Endothelial cell (in vitro differentiated cells): ENCODE measurements around the gene PSMD5. TPM values are rescaled to one million over a fixed set of nuclear protein-coding genes. Genes with fewer than 3 reads are reported as not detected.

Experiments used
- DNase-seq: peaks from one replicate; pipeline ENCODE4 v3.0.0; 2021; ENCODE audit warnings: low spot score
- H3K27ac Mint-ChIP-seq: one replicate; pipeline ENCODE4 v1.8.0; 2021; ENCODE audit warnings: mixed read lengths, inconsistent platforms; ENCODE audit not compliant: unreplicated experiment
- H3K27me3 Mint-ChIP-seq: one replicate; pipeline ENCODE4 v1.8.0; 2021; ENCODE audit warnings: mild to moderate bottlenecking, moderate library complexity, mixed read lengths, inconsistent platforms; ENCODE audit not compliant: unreplicated experiment
- H3K36me3 Mint-ChIP-seq: one replicate; pipeline ENCODE4 v1.8.0; 2021; ENCODE audit warnings: mild to moderate bottlenecking, low read depth, mixed read lengths, inconsistent platforms; ENCODE audit not compliant: unreplicated experiment
- H3K4me1 Mint-ChIP-seq: one replicate; pipeline ENCODE4 v1.8.0; 2021; ENCODE audit warnings: mild to moderate bottlenecking, mixed read lengths, inconsistent platforms; ENCODE audit not compliant: unreplicated experiment
- H3K4me3 Mint-ChIP-seq: one replicate; pipeline ENCODE4 v1.8.0; 2021; ENCODE audit warnings: mild to moderate bottlenecking, mixed read lengths, inconsistent platforms; ENCODE audit not compliant: unreplicated experiment
- H3K9me3 Mint-ChIP-seq: one replicate; pipeline ENCODE4 v1.8.0; 2021; ENCODE audit warnings: mixed read lengths, inconsistent platforms; ENCODE audit not compliant: unreplicated experiment
- total RNA-seq: library from RNA; stranded (reverse); fragmentation: NEBNext Ultra II Directional; extraction: Animal tissue kit (Norgen Biotek cat#: 25700); gene quantifications from one replicate; pipeline ENCODE4 v1.2.1, GENCODE V29; 2021; ENCODE audit not compliant: unreplicated experiment
- TF ChIP-seq, protein P1 (sequence below): fragments of 200-600 bp; sonication (generic); IDR thresholded peaks from one replicate; pipeline ENCODE4 v1.5.0; 2021; ENCODE audit warnings: antibody characterized with exemption; ENCODE audit not compliant: unreplicated experiment

The PSMD5 gene
- total RNA-seq, 1 donor from 2014 or later: 42.9 TPM

DNA sequence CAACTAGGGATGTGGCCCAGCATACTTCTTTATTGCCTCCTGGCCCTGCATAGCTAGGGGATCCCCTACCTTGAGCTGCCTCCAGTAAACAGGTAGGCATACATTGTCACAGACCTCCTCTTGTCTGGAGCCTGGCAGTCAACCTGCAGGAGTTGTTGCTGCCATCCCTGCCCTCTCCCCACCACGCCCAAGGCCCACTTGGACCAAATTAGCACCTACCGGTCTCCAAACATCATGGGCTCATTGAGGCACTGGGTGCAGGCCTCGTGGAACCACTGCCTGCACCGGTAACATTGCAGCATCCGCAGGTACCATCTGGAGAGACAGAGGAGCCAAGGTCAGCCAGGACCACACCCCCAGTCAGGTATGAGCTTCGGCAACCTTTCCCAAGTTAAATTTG, 23.9 kb upstream of the PSMD5 start:
- Mint-ChIP-seq H3K9me3 (no peaks in the 10 kb centered on the region), H3K27me3 (peaks cover 3% of the 10 kb centered on the region), H3K36me3 (peaks cover 11% of the 10 kb centered on the region), H3K4me3 (no peak overlapping the region), H3K4me1 (no peaks in the 10 kb centered on the region), H3K27ac (no peak overlapping the region)
- TF ChIP-seq, protein P1, sequence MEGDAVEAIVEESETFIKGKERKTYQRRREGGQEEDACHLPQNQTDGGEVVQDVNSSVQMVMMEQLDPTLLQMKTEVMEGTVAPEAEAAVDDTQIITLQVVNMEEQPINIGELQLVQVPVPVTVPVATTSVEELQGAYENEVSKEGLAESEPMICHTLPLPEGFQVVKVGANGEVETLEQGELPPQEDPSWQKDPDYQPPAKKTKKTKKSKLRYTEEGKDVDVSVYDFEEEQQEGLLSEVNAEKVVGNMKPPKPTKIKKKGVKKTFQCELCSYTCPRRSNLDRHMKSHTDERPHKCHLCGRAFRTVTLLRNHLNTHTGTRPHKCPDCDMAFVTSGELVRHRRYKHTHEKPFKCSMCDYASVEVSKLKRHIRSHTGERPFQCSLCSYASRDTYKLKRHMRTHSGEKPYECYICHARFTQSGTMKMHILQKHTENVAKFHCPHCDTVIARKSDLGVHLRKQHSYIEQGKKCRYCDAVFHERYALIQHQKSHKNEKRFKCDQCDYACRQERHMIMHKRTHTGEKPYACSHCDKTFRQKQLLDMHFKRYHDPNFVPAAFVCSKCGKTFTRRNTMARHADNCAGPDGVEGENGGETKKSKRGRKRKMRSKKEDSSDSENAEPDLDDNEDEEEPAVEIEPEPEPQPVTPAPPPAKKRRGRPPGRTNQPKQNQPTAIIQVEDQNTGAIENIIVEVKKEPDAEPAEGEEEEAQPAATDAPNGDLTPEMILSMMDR: no peak
- DNase-seq: no peak

DNA sequence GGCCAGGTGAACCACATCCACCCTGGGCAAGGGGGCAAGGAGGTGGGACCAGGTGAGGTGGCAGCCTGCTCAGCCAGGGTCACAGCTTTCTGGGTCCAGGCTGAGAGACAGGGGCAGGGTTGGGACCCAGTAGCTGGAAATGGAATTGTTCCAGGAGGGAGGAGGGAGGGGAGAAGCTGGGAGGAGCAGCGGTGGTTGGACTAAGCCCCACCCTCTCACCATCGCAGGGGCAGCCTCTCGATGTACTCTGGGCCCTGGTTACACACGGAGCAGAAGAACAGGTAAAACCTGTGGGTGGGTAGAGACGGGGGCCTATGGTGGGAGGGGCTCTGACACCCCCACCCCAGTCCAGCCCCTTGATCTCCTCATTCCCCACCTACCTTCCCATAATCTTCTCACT, 23.1 kb upstream of the PSMD5 start:
- H3K4me3 Mint-ChIP-seq: no peak overlapping the region
- TF ChIP-seq, protein P1: no peak
- H3K9me3 Mint-ChIP-seq: no peaks in the 10 kb centered on the region
- no peaks in the 10 kb centered on the region for H3K4me1 Mint-ChIP-seq
- no peak overlapping the region for H3K27ac Mint-ChIP-seq
- peaks cover 3% of the 10 kb centered on the region for H3K27me3 Mint-ChIP-seq
- DNase-seq: no peak
- H3K36me3 Mint-ChIP-seq: peaks cover 7% of the 10 kb centered on the region

DNA sequence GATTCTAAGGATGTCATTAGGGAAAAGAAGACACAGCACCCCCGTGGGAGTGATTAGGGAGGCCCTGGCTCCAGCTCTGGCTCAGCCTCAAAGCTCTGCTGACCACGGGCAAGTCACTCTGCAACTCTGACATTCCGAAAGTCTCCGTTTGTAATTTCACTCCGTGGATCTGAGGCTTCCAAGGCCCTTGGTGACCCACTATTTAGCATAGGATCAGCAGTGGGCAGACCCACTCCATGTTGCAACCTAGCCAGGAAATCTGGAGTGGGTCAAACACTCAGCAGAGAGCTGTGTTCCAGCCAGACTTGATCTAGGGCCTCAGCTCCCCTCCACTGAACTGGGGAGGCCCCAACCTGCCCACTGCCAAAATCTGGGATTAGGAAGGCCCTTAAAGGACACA, 22.5 kb upstream of the PSMD5 start:
- no peak overlapping the region for H3K27ac Mint-ChIP-seq
- DNase-seq: no peak
- TF ChIP-seq, protein P1: no peak

DNA sequence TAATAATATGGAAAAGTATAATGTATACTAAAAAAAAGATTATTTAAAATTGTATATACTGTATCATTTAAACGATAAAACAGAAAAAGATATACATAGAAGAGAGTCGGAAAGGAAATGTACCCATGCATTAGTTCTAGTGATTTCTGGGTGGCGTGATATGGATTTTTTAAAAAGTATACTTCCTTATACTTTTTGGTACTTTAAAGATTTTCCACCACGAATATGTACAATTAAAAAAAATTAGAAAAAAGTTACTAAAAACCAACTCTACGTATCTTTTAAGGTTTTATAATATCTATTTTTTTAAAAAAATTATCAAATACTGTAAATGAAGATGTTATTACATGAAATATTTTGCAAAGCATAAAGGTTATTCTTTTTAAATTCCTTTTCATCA, 22.0 kb upstream of the PSMD5 start:
- H3K27ac Mint-ChIP-seq: no peak overlapping the region
- no peak overlapping the region for H3K4me3 Mint-ChIP-seq
- peaks cover 7% of the 10 kb centered on the region for H3K36me3 Mint-ChIP-seq
- no peak for DNase-seq
- peaks cover 5% of the 10 kb centered on the region for H3K27me3 Mint-ChIP-seq
- TF ChIP-seq, protein P1: no peak
- no peaks in the 10 kb centered on the region for H3K9me3 Mint-ChIP-seq
- no peaks in the 10 kb centered on the region for H3K4me1 Mint-ChIP-seq

More for the DNA sequence above, 22.5 kb upstream of the PSMD5 start:
- Mint-ChIP-seq H3K4me3 (no peak overlapping the region), H3K9me3 (no peaks in the 10 kb centered on the region), H3K36me3 (peaks cover 7% of the 10 kb centered on the region), H3K27me3 (peaks cover 3% of the 10 kb centered on the region), H3K4me1 (no peaks in the 10 kb centered on the region)

DNA sequence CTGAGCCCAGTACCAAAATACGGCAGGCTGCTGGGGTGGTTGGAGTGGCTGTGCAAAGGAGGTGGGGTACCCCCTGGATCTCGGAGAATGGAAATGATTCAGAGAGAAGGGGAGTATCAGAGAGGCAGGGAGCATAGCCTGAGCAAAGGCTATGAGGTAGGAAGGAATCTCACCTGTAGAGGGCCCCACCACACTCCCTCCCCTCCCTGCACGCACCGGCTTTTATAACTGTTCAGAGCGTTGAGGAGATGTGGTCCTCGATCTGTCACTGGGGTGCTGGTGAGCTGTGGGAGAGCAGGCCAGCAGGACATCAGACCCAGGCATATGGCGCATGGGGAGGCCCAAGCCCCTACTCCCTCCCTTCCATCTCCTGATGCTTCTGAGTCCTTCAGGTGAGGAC, 21.1 kb upstream of the PSMD5 start:
- no peak for DNase-seq
- H3K9me3 Mint-ChIP-seq: no peaks in the 10 kb centered on the region

More for the DNA sequence above, 21.1 kb upstream of the PSMD5 start:
- TF ChIP-seq, protein P1: no peak
- Mint-ChIP-seq H3K4me3 (no peak overlapping the region), H3K4me1 (no peaks in the 10 kb centered on the region), H3K27me3 (peaks cover 5% of the 10 kb centered on the region), H3K36me3 (peaks cover 7% of the 10 kb centered on the region), H3K27ac (no peak overlapping the region)
